PFSK-1 (cell line): ENCODE results near the gene SLC16A8.

Experiments used
- FOXP2 ChIP-seq: optimal IDR thresholded peaks from 2 replicates; pipeline ENCODE3; 2011; ENCODE audit warnings: borderline replicate concordance, control low read depth, inconsistent platforms; ENCODE audit not compliant: insufficient read depth; ENCODE audit errors: extremely low read length, extremely low read depth
- POLR2AphosphoS5 ChIP-seq: IDR thresholded peaks from 2 replicates; pipeline ENCODE4 v1.6.1; 2012; ENCODE audit warnings: low read depth, mild to moderate bottlenecking, control low read depth, low read length, moderate library complexity
- REST ChIP-seq, 2 experiments: IDR thresholded peaks; 2 replicates each; pipeline versions ENCODE4 v1.6.1 to v1.8.0; 2011 to 2012; ENCODE audit warnings: low read depth in 2 of 2, low read length in 2 of 2, control low read depth in 1 of 2, inconsistent platforms in 1 of 2, mild to moderate bottlenecking in 1 of 2, moderate library complexity in 1 of 2; ENCODE audit not compliant: insufficient read depth in 1 of 2
- SIN3A ChIP-seq: IDR thresholded peaks from 2 replicates; pipeline ENCODE4 v1.6.1; 2012; ENCODE audit warnings: mild to moderate bottlenecking, low read length, moderate library complexity, borderline replicate concordance; ENCODE audit not compliant: insufficient read depth
- TAF1 ChIP-seq: IDR thresholded peaks from 2 replicates; pipeline ENCODE4 v1.6.1; 2012; ENCODE audit warnings: low read length, control low read depth, borderline replicate concordance; ENCODE audit not compliant: insufficient read depth

The SLC16A8 gene

GRCh38 chr22:38104084-38104483 is 20.1 kb upstream of the SLC16A8 start:
- no peak for TF ChIP-seq TAF1
- no peak for TF ChIP-seq FOXP2
- no peak for TF ChIP-seq REST (IDR thresholded peaks at IDR 0.05; ENCODE audit: insufficient read depth in 1 of 2, low read depth in 2 of 2, low read length in 2 of 2)
- no peak for TF ChIP-seq SIN3A
- no peak for TF ChIP-seq POLR2AphosphoS5

- TF ChIP-seq TAF1 (no peak), POLR2AphosphoS5 (no peak), REST (IDR thresholded peaks at IDR 0.05; ENCODE audit: insufficient read depth in 1 of 2, low read depth in 2 of 2, low read length in 2 of 2) (no peak), SIN3A (no peak), FOXP2 (no peak)
These were observed 19.7 kb upstream of the SLC16A8 start for GRCh38 chr22:38103641-38104040.

GRCh38 chr22:38098410-38099249 is 14.6 kb upstream of the SLC16A8 start:
- TF ChIP-seq POLR2AphosphoS5: no peak
- 0 out of 4 replicates have a peak, but pooled peaks of 1 of the 2 experiments have one; percentile 51 for TF ChIP-seq REST (IDR thresholded peaks at IDR 0.05; ENCODE audit: insufficient read depth in 1 of 2, low read depth in 2 of 2, low read length in 2 of 2)
- no peak for TF ChIP-seq TAF1
- TF ChIP-seq FOXP2: no peak
- no peak for TF ChIP-seq SIN3A

GRCh38 chr22:38097557-38098409 is 13.8 kb upstream of the SLC16A8 start:
- TF ChIP-seq SIN3A (no peak), REST (IDR thresholded peaks at IDR 0.05; ENCODE audit: insufficient read depth in 1 of 2, low read depth in 2 of 2, low read length in 2 of 2) (no peak), POLR2AphosphoS5 (no peak)
